AG04449 (cell line): Measurements from ENCODE around the gene PRKAR2B.

ENCODE experiments used
- CTCF ChIA-PET: fragments of 350-600 bp; formaldehyde crosslinking; extraction: SDS; loops from one replicate; lab custom pipeline; 2021; ENCODE audit warnings: antibody characterized with exemption; lab: Yijun Ruan, JAX
- POLR2A ChIA-PET: fragments of 400-600, 350-600 bp; formaldehyde crosslinking; extraction: SDS; loops from one replicate; lab custom pipeline; 2020; ENCODE audit warnings: antibody characterized with exemption, inconsistent platforms; lab: Yijun Ruan, JAX
- DNase-seq: peaks from one replicate; pipeline ENCODE4 v3.0.0-alpha.2; 2010; ENCODE audit warnings: low read depth, low spot score
- H3K4me3 ChIP-seq: 2 replicates; pipeline ENCODE4 v1.5.1; 2011; ENCODE audit warnings: low read depth, mild to moderate bottlenecking, control low read depth, low read length
- CTCF ChIP-seq: IDR thresholded peaks from one replicate; pipeline ENCODE4 v1.5.1; 2011; ENCODE audit warnings: mild to moderate bottlenecking, moderate library complexity, low read length, control low read depth, inconsistent platforms; ENCODE audit not compliant: insufficient read depth; ENCODE audit errors: missing control alignments

PRKAR2B gene

GRCh38 chr7:107180378-107180777, 135.9 kb downstream of the PRKAR2B start:
- ChIA-PET POLR2A (interaction anchor here (0.5 to 1.6 kb wide), 2 partner anchors 11 to 12 kb away, joined by 4 to 5 read pairs; no protein-coding TSS in a partner anchor), CTCF (interaction anchor here (0.8 to 1.6 kb wide), 7 partner anchors 9 to 388 kb away, joined by 3 to 7 read pairs (median 3); no protein-coding TSS in a partner anchor)
- DNase-seq, result peak; percentile 29
- TF ChIP-seq CTCF, result no peak
- no peak overlapping the region for H3K4me3 ChIP-seq

- H3K4me3 ChIP-seq, result no peak overlapping the region
- POLR2A ChIA-PET, result no interaction called here
- no peak for DNase-seq
- CTCF ChIA-PET, result interaction anchor here (1.2 to 1.6 kb wide), 5 partner anchors 9 to 34 kb away, joined by 3 to 7 read pairs (median 3); no protein-coding TSS in a partner anchor
- TF ChIP-seq CTCF, result no peak
Observed at GRCh38 chr7:107181172-107181571, 136.7 kb downstream of the PRKAR2B start.

- H3K4me3 ChIP-seq, result no peak overlapping the region
- DNase-seq, result no peak
- CTCF ChIA-PET, result interaction anchor here (0.8 to 1.1 kb wide), 2 partner anchors 24 to 557 kb away, joined by 3 read pairs; no protein-coding TSS in a partner anchor
- no peak for TF ChIP-seq CTCF
- POLR2A ChIA-PET, result no interaction called here
Observed at GRCh38 chr7:107185716-107186115, 141.2 kb downstream of the PRKAR2B start.

- CTCF ChIA-PET, result interaction anchor here (0.8 to 1.1 kb wide), 2 partner anchors 24 to 557 kb away, joined by 3 read pairs; no protein-coding TSS in a partner anchor
- no peak for TF ChIP-seq CTCF
- POLR2A ChIA-PET, result no interaction called here
- no peak for DNase-seq
- H3K4me3 ChIP-seq, result no peak overlapping the region
Observed at GRCh38 chr7:107186240-107186639, 141.7 kb downstream of the PRKAR2B start.

GRCh38 chr7:107187774-107188173, 143.3 kb downstream of the PRKAR2B start:
- CTCF ChIA-PET, result interaction anchor here (1.7 kb wide), 1 partner anchor 537 kb away, joined by 3 read pairs; no protein-coding TSS in a partner anchor
- no peak for DNase-seq
- TF ChIP-seq CTCF, result no peak
- POLR2A ChIA-PET, result no interaction called here
- H3K4me3 ChIP-seq, result no peak overlapping the region

GRCh38 chr7:107190090-107190489, 145.6 kb downstream of the PRKAR2B start:
- CTCF ChIA-PET, result interaction anchor here (0.7 to 1.5 kb wide), 5 partner anchors 9 to 553 kb away, joined by 3 to 6 read pairs (median 3); no protein-coding TSS in a partner anchor
- no peak for DNase-seq
- TF ChIP-seq CTCF, result no peak
- POLR2A ChIA-PET, result no interaction called here
- H3K4me3 ChIP-seq, result no peak overlapping the region
